ENCODE results near the gene CHN1.

DNA sequence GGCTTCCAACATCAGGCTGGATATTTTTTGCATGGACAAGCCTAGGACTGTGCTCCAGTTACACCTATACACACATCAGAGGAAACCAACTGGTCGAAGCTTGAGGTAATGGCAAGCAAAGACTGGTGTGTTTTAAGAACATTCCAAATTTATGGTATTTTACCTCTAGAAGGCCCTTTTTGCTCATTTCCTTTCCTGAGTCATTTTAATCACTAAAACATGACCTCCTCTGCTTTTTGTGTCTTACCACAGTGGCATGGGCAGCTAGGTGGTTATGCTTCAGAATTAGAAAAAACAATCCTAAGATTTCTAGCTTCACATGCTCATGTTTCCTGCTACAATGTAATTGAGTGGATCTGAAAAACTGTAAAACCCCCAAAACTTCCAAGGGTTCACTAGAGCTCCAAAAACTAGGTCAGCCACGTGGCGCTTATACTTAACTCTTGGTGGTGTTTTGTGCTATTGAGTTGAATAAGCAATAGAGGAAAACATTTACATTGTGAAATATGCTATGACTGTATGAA lies 210.3 kb downstream of the CHN1 start:
- no peak for TF ChIP-seq POLR2A (IDR thresholded peaks at IDR 0.05)
- TF ChIP-seq CTCF (IDR thresholded peaks at IDR 0.05) = no peak
